CD8-positive, alpha-beta memory T cell (primary cell): Measurements from ENCODE around the gene GRID1. TPM values are rescaled to one million over a fixed set of nuclear protein-coding genes. Genes with fewer than 3 reads are reported as not detected.
A peak's percentile ranks its signal among the peaks of the same experiment; 100 is the strongest.

ENCODE experiments used
- CTCF ChIA-PET: fragments of 350-600 bp; sonication (Branson Sonifier 250); formaldehyde crosslinking; loops from one replicate; lab custom pipeline; 2021; ENCODE audit warnings: antibody characterized with exemption; lab: Charles Lee
- POLR2A ChIA-PET: fragments of 350-600 bp; sonication (Branson Sonifier 250); formaldehyde crosslinking; loops from one replicate; lab custom pipeline; 2021; ENCODE audit warnings: antibody characterized with exemption; lab: Charles Lee
- DNase-seq, 5 donors: peaks; one replicate each; pipeline versions ENCODE4 v3.0.0 to v3.0.0-alpha.2; 2020 to 2022; ENCODE audit warnings: mixed read lengths in 1 of 5
- H3K27ac ChIP-seq: one replicate; pipeline ENCODE4 v1.7.0; 2013; ENCODE audit warnings: low read depth, mild to moderate bottlenecking, low read length, moderate library complexity
- H3K27me3 ChIP-seq: 2 replicates; pipeline ENCODE4 v1.7.0; 2013; ENCODE audit warnings: low read length, mild to moderate bottlenecking; ENCODE audit not compliant: insufficient read depth, poor library complexity, severe bottlenecking
- H3K36me3 ChIP-seq: 2 replicates; pipeline ENCODE4 v1.7.0; 2013; ENCODE audit warnings: mild to moderate bottlenecking, low read length, moderate library complexity; ENCODE audit not compliant: insufficient read depth
- H3K4me1 ChIP-seq: 2 replicates; pipeline ENCODE4 v1.7.0; 2013; ENCODE audit warnings: mild to moderate bottlenecking, low read length, moderate library complexity; ENCODE audit not compliant: insufficient read depth
- H3K4me3 ChIP-seq: 2 replicates; pipeline ENCODE4 v1.7.0; 2013; ENCODE audit warnings: mild to moderate bottlenecking, low read length
- H3K9me3 ChIP-seq: 2 replicates; pipeline ENCODE4 v1.7.0; 2013; ENCODE audit warnings: mild to moderate bottlenecking, low read length
- H3K27ac Mint-ChIP-seq, 8 donors: one replicate each; pipeline ENCODE4 v1.8.0; 2020 to 2021; ENCODE audit warnings: mixed read lengths in 8 of 8, mild to moderate bottlenecking in 6 of 8, inconsistent platforms in 3 of 8, moderate library complexity in 3 of 8
- H3K27me3 Mint-ChIP-seq, 2 donors: one replicate each; pipeline ENCODE4 v1.8.0; 2020 to 2021; ENCODE audit warnings: mixed read lengths in 2 of 2, mild to moderate bottlenecking in 1 of 2, moderate library complexity in 1 of 2
- H3K36me3 Mint-ChIP-seq, 3 donors: one replicate each; pipeline ENCODE4 v1.8.0; 2020 to 2021; ENCODE audit warnings: mixed read lengths in 3 of 3, inconsistent platforms in 1 of 3, mild to moderate bottlenecking in 1 of 3
- H3K4me1 Mint-ChIP-seq, 3 donors: one replicate each; pipeline ENCODE4 v1.8.0; 2020 to 2021; ENCODE audit warnings: mixed read lengths in 3 of 3, inconsistent platforms in 1 of 3, mild to moderate bottlenecking in 1 of 3
- H3K4me3 Mint-ChIP-seq, 7 donors: one replicate each; pipeline ENCODE4 v1.8.0; 2020 to 2021; ENCODE audit warnings: mixed read lengths in 7 of 7, mild to moderate bottlenecking in 6 of 7, moderate library complexity in 4 of 7, inconsistent platforms in 2 of 7
- H3K9me3 Mint-ChIP-seq, 5 donors: one replicate each; pipeline ENCODE4 v1.8.0; 2020 to 2022; ENCODE audit warnings: mixed read lengths in 5 of 5, mild to moderate bottlenecking in 3 of 5, moderate library complexity in 2 of 5, inconsistent platforms in 1 of 5
- polyA plus RNA-seq: library from polyadenylated mRNA; unstranded; fragments of 300-500 nt; fragmentation: Illumina TruSeq; gene quantifications from one replicate; pipeline ENCODE4 v1.2.3, GENCODE V29; 2021
- total RNA-seq, 2 experiments: library from RNA; stranded (reverse); gene quantifications; one replicate each; pipeline ENCODE4 v1.2.3, GENCODE V29; 2021

GRID1 gene
- total and polyA plus RNA-seq, 3 experiments from 2014 or later, result not detected

DNA sequence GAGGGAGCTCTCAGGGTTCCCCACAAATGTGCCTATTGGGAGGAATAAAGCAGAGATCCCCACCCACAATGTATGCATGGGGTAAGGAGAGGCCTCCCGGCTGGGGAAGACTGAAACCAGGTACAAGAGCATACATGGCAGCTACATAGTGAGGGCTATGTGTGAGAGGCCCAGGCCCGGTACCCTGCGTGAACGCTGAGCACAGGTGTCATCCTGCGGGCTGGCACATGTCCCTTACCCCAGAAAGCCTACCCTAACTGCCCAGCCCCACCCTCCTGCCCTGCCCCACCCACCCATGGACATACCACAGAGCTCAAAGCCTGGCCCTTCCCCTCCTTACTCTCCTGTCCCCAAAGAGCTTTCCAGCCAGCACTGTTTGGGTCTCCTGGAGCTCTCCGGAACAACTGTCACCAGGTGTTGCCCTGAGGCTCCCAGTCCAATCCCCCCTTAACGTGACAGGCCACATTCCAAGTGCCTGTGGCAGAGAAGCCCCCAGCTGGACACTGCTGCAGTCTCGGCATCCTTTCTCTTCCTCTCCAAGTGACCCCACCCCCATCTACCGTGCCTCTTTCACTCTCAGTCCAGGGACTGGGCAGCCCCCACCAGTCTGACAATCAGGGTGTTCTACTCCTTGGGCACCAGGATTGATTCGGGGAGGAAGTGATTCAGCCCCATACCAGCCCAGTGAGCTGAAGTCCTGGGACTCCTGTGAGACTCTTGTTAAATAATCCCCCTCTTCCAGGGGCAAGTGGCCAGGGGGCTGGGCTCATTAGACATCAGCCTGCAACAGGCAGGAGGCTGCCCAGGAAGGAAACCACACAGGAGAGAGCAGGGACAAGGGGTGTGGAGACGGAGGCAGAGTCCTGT is 19.6 kb downstream of the GRID1 start:
- Mint-ChIP-seq H3K36me3 (no peaks in the 10 kb centered on the region), H3K27me3 (peaks cover 10 to 17% of the 10 kb centered on the region in 2 donors), H3K27ac (peak overlapping the region in 1 of 8 donors; percentile 70), H3K4me3 (no peak overlapping the region), H3K4me1 (no peaks in the 10 kb centered on the region), H3K9me3 (no peaks in the 10 kb centered on the region)
- no peak overlapping the region for H3K4me3 ChIP-seq
- no peaks in the 10 kb centered on the region for H3K36me3 ChIP-seq
- ChIA-PET CTCF (interaction anchor here (1.5 kb wide), 1 partner anchor 8 kb away, joined by 3 read pairs; no protein-coding TSS in a partner anchor), POLR2A (no interaction called here)
- H3K9me3 ChIP-seq, result no peaks in the 10 kb centered on the region
- peak in 1 of 5 donors; percentile 19 for DNase-seq
- no peak overlapping the region for H3K27ac ChIP-seq
- H3K27me3 ChIP-seq, result no peaks in the 10 kb centered on the region
- H3K4me1 ChIP-seq, result no peaks in the 10 kb centered on the region

DNA sequence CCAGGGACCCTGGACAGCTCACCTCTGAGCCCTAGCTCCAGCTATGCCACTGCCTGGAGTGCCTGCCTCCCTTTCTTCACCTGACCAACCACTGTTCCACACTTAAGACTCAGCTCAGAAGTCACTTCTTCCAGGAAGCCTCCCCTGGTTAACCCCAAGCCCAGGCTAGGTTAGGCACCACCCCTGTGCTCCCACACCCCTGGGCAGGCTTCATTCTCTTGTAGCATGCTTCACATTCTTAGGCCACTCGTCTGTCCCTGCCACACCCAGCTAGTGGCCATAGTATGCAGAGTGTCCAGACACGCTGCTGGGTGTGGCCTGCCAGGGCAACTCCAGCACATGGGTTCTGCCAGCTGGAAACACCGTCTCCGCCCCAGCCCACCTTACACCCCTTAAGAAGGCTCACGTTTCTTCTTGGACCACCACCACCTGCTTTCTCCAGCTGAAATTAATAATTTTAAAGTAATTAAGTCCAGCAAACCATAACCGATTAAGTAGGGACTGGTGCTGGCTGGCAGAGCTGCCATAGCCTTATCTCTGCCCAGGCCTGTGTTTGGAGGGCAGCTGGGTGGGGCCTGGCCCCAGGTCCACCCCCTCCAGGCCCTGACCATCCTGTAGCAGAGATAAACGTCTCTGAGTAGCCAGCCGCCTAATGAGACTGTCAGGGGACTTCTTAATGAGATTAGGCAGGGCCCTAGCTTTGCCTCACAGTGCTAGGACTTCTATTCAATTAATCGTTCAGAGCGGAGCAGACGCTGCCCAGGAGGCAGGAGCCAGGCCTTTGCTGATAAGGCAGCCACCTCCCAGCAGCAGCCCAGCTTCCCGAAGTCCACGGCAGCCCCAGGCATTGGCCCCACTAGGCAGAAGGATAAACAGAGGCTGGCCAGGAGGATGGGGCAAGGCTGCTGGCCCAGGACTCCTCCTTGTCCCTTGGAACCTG is 20.5 kb downstream of the GRID1 start:
- ChIA-PET CTCF (interaction anchor here (1.5 kb wide), 1 partner anchor 9 kb away, joined by 3 read pairs; no protein-coding TSS in a partner anchor), POLR2A (no interaction called here)
- H3K27me3 Mint-ChIP-seq, result peaks cover 10 to 18% of the 10 kb centered on the region in 2 donors
- no peak overlapping the region for H3K4me3 ChIP-seq
- H3K4me1 Mint-ChIP-seq, result no peaks in the 10 kb centered on the region
- no peak overlapping the region for H3K4me3 Mint-ChIP-seq
- H3K27me3 ChIP-seq, result no peaks in the 10 kb centered on the region
- no peaks in the 10 kb centered on the region for H3K36me3 Mint-ChIP-seq
- DNase-seq, result peak in 1 of 5 donors; percentile 25
- no peak overlapping the region for H3K27ac Mint-ChIP-seq
- H3K9me3 Mint-ChIP-seq, result no peaks in the 10 kb centered on the region
- H3K4me1 ChIP-seq, result no peaks in the 10 kb centered on the region
- no peaks in the 10 kb centered on the region for H3K36me3 ChIP-seq
- no peak overlapping the region for H3K27ac ChIP-seq
- H3K9me3 ChIP-seq, result no peaks in the 10 kb centered on the region

DNA sequence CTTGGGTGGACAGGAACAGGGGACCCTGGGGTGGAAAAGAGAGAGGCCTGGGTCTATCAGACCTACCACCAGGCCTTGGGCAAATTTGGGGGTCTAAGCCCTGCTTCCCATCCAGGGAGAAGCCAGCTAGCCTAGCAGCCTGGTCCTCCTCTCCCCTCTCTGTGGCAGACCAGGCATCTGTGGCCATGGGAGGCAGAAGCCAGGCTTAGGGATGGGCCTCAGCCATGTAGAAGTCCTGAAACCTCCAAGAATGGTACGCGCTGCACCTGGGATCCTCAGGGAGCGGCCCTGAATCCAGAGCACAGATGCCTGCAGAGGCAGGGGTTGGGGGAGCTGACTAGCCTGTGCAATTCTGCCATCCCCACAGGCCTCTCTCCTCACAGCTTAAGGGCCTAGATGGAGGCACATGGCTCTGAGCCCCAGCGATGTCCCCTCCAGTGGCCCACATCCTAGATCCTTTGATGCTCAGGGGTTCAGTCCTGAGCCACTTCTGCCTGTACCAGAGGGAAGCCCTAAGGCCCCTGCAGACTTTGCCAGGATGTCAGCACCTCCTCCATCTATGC is 21.2 kb downstream of the GRID1 start:
- POLR2A ChIA-PET, result no interaction called here
- Histone ChIP-seq H3K4me1 (no peaks in the 10 kb centered on the region), H3K9me3 (no peaks in the 10 kb centered on the region), H3K27me3 (no peaks in the 10 kb centered on the region), H3K36me3 (no peaks in the 10 kb centered on the region), H3K27ac (no peak overlapping the region), H3K4me3 (no peak overlapping the region)
- no peak overlapping the region for H3K4me3 Mint-ChIP-seq
- DNase-seq, result peak in 1 of 5 donors; percentile 17
- H3K27ac Mint-ChIP-seq, result no peak overlapping the region
- peaks cover 10 to 23% of the 10 kb centered on the region in 2 donors for H3K27me3 Mint-ChIP-seq
- no peaks in the 10 kb centered on the region for H3K9me3 Mint-ChIP-seq
- H3K4me1 Mint-ChIP-seq, result no peaks in the 10 kb centered on the region
- CTCF ChIA-PET, result interaction anchor here (0.7 kb wide), 1 partner anchor 19 kb away, joined by 3 read pairs; no protein-coding TSS in a partner anchor
- H3K36me3 Mint-ChIP-seq, result no peaks in the 10 kb centered on the region

DNA sequence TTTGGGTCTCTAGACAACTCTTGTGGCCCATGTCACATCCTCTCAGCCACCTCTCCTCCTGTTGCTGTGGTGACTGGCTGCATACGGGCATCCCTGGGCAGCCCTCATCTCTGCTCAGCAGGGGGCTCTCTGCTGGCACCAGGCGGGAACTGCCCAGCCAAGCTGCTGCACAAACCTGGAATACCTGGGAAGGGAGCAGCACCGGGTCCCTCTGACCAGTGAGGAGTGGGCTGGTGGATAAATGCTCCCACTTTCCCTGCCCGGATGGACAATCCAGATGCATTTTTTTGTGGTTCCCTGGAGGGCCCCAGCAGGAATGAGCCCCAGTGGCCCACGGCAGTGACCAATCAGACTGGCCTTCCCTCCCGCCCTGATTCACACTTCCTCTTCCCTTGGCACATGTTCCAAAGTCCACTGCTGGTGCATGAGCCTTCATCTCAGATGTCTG is 21.9 kb downstream of the GRID1 start:
- DNase-seq, result peak in 1 of 5 donors; percentile 24
- POLR2A ChIA-PET, result no interaction called here
- H3K27me3 ChIP-seq, result no peaks in the 10 kb centered on the region
- H3K36me3 ChIP-seq, result no peaks in the 10 kb centered on the region
- no peaks in the 10 kb centered on the region for H3K4me1 ChIP-seq
- Mint-ChIP-seq H3K9me3 (no peaks in the 10 kb centered on the region), H3K27me3 (peaks cover 10 to 22% of the 10 kb centered on the region in 2 donors), H3K4me3 (no peak overlapping the region), H3K27ac (no peak overlapping the region), H3K4me1 (no peaks in the 10 kb centered on the region), H3K36me3 (no peaks in the 10 kb centered on the region)
- no peaks in the 10 kb centered on the region for H3K9me3 ChIP-seq
- CTCF ChIA-PET, result interaction anchor here (0.7 kb wide), 1 partner anchor 19 kb away, joined by 3 read pairs; no protein-coding TSS in a partner anchor
- H3K27ac ChIP-seq, result no peak overlapping the region
- H3K4me3 ChIP-seq, result no peak overlapping the region

DNA sequence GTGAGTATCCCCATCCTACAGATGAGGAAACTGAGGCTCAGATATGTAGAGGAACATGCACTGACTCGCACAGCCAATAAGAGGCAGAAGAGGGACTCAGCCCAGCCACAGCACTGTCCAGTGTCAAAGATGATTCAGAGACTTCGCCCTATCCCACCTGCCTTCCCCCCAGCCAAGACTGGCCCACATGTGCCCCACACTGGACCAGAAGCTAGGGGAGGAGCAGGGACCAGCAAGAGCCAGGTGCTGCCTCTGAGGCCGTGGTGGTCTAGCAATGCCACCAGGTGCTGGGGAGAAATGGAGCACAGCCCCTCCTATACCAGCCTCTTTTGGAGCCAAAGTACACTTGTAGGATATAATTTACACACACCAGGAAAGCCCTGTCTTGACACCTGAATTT is 22.3 kb downstream of the GRID1 start:
- H3K27me3 Mint-ChIP-seq, result peaks cover 7 to 19% of the 10 kb centered on the region in 2 donors
- no peak overlapping the region for H3K4me3 Mint-ChIP-seq
- H3K4me1 Mint-ChIP-seq, result no peaks in the 10 kb centered on the region
- Histone ChIP-seq H3K9me3 (no peaks in the 10 kb centered on the region), H3K27ac (no peak overlapping the region), H3K4me3 (no peak overlapping the region), H3K36me3 (no peaks in the 10 kb centered on the region), H3K27me3 (no peaks in the 10 kb centered on the region), H3K4me1 (no peaks in the 10 kb centered on the region)
- ChIA-PET POLR2A (no interaction called here), CTCF (no interaction called here)
- no peaks in the 10 kb centered on the region for H3K36me3 Mint-ChIP-seq
- H3K9me3 Mint-ChIP-seq, result no peaks in the 10 kb centered on the region
- H3K27ac Mint-ChIP-seq, result no peak overlapping the region
- DNase-seq, result peak in 1 of 5 donors; percentile 14

DNA sequence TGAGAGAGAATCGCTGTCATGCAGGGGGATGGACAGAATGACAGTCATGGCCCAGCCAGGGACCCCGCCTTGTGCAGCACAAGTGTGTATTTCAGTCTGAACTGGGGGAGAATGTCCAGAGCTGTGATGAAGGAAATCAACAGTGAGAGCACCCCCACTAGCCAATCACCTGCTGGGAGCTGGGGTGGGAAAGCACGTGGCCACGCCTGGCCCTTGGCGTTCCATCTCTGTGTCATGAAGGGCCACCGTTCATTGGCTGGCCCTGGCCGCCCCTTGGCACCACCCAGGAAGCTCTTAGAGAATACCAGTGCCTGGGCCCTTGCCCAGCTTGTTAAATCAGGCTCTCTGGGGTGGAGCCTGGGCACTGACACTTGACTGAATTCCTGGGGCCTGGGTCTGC is 22.8 kb downstream of the GRID1 start:
- Mint-ChIP-seq H3K9me3 (no peaks in the 10 kb centered on the region), H3K4me3 (no peak overlapping the region), H3K36me3 (no peaks in the 10 kb centered on the region), H3K4me1 (no peaks in the 10 kb centered on the region), H3K27ac (no peak overlapping the region), H3K27me3 (peaks cover 7 to 20% of the 10 kb centered on the region in 2 donors)
- DNase-seq, result peak in 1 of 5 donors; percentile 30
- Histone ChIP-seq H3K36me3 (no peaks in the 10 kb centered on the region), H3K4me3 (no peak overlapping the region), H3K9me3 (no peaks in the 10 kb centered on the region), H3K4me1 (no peaks in the 10 kb centered on the region), H3K27me3 (no peaks in the 10 kb centered on the region), H3K27ac (no peak overlapping the region)
- ChIA-PET POLR2A (no interaction called here), CTCF (no interaction called here)

DNA sequence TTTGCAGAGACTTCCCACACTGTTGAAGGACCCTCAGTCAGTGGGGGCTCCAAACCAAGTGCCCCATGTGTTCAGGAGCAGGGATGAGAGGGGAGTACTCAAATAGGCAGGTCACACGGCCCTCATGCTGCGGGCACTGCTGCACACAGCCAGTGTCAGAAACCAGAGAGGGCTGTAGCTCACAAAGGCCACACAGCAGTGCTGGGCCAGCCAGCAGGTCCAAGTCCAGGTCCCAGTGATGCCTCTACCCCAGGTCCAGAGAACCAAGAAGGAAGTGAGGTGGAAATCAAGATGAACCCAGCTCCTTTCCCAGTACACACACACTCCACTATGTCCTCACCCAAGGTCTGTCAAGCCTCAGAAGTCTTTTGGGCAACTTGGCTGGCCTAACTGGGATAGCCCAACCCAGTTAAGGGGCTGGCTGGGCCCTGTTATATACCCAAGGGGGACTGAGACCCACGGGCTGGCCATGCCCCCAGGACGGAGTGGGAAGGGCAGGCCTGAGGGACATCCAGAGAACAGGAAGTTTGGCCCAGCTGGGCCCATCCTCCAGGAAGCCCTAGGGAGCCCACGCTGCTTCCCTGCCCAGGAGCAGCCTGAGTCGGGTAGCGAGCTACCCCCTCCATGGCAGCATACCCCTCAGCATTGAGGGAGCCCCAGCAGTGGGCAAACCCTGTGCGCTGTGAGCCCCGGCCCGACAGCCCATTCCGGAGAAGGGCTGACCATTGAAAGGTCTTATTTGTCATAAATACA is 24.3 kb downstream of the GRID1 start:
- H3K4me1 ChIP-seq, result no peaks in the 10 kb centered on the region
- CTCF ChIA-PET, result no interaction called here

More for the DNA sequence above, 24.3 kb downstream of the GRID1 start:
- no peaks in the 10 kb centered on the region for H3K4me1 Mint-ChIP-seq
- no peak overlapping the region for H3K27ac Mint-ChIP-seq
- H3K4me3 Mint-ChIP-seq, result no peak overlapping the region
- no peaks in the 10 kb centered on the region for H3K36me3 Mint-ChIP-seq
- peaks cover 7 to 16% of the 10 kb centered on the region in 2 donors for H3K27me3 Mint-ChIP-seq
- peak in 1 of 5 donors; percentile 30 for DNase-seq
- Histone ChIP-seq H3K4me3 (no peak overlapping the region), H3K27ac (no peak overlapping the region), H3K27me3 (no peaks in the 10 kb centered on the region), H3K36me3 (no peaks in the 10 kb centered on the region), H3K9me3 (no peaks in the 10 kb centered on the region)
- POLR2A ChIA-PET, result no interaction called here
- H3K9me3 Mint-ChIP-seq, result no peaks in the 10 kb centered on the region
